ENCODE measurements around the gene LTB4R.

The LTB4R gene

GRCh38 chr14:24325041-24325530, 13.8 kb downstream of the LTB4R start:
- DNase-seq = no peak

GRCh38 chr14:24325963-24326362, 14.7 kb downstream of the LTB4R start:
- no peak for DNase-seq

DNA sequence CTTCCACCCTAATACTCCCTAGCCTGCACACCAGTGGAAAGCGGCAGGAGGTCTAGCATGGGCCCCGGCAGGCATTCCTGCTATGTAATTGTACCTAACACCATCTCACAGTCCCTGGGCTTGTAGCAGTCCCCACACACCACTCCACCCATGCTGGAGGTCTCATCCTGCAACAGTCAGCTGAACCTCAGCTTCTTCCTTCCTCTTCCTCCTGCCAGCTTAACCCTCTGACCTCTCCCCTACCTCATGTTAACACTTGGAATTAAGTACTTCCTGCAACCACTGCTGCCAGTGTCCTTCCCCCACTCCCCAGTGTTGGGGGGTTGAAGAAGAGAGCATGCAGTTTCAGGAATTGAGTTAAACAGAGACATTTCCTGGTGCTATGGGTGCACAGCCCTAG, 16.0 kb downstream of the LTB4R start:
- DNase-seq = no peak

- DNase-seq = peak; percentile 39
Observed at GRCh38 chr14:24327914-24328313, 16.6 kb downstream of the LTB4R start.

DNA sequence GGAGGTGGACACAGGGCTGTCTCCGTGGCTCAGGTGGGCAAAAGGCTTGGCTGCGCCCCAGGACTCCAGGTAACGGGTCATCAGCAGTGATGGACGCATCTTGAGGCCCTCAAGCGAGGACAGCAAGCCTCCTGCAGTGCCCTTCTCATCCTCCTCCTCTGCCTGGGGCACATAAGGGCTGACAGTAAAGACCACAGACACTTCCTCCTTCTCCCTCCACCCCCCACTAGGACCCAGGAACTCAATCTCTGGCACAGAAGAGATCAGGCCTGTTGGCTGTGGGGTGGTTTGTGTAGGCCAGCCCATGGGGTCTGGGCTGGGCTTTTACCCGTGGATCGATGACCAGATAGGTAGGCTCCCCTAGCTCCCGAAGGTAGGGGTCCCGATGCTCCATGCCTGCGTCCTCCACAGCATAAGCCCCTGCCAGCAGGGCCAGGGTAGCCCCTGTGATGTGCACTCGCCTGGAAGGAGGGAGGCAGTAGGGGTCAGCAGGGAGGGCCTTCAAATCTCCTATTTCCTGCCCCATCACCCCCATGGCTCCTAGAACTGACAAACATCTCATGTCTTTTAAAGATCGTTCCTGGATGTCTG, 17.9 kb downstream of the LTB4R start:
- no peak for DNase-seq

- peak; percentile 83 for DNase-seq
Observed at GRCh38 chr14:24329736-24330135, 18.4 kb downstream of the LTB4R start.

DNA sequence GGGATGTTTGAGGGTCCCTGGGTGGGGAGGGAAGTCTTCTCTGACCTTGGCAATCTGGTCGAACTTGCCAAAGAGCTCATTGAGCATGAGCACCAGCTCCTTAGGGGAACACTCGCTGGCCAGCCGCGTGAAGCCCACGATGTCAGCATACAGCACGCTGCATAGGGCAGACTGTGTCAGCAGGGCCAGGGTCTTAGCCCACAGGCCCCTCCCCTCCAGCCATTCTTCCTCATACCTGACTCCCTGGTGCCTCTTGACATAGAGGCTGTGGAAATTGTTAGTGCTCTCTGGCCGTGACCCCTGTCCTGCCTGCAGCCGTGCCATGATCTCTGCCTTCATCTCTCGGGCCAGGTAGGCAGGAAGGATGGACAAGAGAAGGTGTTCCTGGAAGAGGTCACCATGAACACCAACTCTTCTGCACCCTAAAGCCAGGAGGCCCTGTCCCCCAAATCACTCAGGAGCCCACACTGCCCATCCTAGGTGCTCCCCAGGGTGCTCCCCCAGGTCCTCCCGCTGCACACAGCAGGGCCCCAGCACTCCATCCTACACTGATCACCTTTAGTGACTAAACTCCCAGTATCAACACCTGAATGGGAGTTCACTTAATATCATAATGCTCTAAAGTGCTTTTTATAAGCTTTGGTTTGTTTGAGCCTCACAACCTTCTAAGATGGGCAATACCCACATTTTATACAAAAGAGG, 19.8 kb downstream of the LTB4R start:
- DNase-seq = no peak

- DNase-seq = no peak
Observed at GRCh38 chr14:24331731-24332267, 20.5 kb downstream of the LTB4R start.

- peak; percentile 89 for DNase-seq
Observed at GRCh38 chr14:24332268-24332993, 21.1 kb downstream of the LTB4R start.

DNA sequence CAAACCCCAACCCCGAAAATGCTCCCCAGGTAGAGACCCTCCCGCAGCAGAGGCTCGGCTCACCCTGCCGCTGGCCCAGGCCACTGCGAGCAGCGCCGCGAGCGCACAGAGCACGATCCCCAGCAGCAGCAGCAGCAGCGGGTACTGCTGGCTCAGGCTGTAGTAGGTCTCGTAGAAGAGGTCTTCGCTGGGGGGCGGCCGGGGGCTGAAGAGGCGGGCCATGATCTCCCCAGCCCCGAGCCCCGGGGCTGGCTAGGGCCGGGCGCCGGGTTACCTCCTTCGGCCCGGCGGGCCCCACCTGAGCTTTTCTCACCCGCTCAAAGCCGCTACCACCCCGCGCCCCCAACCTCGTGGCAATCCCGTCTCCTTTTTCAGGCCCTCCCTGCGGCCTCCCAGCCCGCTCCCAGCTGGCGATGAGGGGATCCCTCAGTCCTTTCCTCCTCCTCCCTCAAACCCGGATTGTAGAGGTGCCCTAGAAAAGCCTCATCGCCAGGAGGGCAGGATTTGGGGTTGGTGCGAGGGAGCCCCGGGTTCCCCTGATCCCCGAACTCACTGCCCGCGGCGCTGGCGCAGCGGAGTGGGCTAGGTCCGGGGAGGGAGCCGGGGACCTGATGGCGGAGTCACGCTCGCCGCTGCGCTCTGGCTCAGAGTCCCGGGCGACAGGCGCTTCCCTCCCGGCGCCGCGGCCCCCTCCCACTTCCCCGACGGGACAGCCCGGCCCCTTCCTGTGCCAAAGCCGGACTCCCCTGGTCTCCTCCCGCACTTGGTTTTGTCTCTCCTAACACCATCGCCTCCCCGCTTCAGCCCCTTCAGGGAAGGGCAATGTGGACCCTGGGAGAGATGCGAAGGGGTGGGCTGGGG, 23.4 kb downstream of the LTB4R start, which contains the start of gene ADCY4:
TSS of gene ADCY4 (minus strand) at position 641 of the 861 bp plus-strand sequence. CDS start at position 222, 419 bp downstream.
- DNase-seq = no peak

DNA sequence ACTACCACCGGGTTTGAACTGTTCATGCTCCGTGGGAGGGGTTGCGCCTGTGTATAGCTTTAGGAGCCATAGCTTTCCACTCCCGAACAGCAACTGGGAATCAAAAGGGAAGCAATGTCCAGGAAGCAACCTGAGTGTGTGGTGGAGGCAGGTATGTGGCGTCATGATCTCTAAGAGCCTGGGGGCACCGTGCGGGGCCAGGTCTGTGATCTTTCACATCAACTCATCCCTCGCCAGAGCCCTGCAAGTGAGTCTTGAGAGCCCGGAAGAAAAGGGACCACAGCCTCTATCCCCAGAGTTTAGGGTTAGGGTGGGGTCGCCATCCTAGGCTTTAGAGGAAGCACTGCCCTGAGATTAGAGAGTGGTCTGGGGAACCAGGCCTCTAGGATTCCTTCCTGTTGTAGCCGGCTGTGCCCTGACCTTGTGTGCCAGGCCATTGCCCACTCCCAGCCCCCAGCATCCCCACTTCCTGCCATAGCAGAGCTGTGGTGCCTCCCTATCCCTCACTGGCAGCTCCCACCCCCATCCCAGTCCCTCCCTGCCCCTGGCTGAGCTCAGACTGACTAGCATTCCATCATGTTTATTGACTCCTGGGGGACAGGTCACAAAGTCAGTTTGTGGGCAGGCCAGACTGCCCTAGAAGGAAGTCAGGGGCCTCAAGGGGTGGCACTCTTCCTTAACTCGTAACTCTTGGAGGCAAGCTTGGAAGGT, 24.3 kb downstream of the LTB4R start:
- no peak for DNase-seq

GRCh38 chr14:24337144-24337823, 26.0 kb downstream of the LTB4R start:
- DNase-seq = no peak

DNA sequence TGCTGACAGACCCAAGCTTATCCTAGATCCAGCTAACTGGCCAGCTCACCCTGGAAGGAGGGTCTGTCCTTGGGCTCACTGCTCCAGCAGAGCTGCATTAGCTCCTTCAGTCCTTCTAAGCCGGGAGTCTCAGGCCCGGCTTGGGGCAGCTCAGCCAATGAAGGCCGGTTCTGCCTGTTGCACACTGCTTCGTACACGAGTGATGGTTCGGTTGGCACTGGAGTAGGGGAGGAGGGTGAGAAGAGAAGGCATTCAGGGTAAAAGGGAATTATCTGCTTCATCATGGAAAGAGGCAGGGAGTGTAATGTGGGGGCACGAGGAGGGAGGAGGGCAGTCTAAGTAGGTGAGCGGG, 26.5 kb downstream of the LTB4R start:
- no peak for DNase-seq

GRCh38 chr14:24338843-24339242, 27.5 kb downstream of the LTB4R start:
- no peak for DNase-seq

DNA sequence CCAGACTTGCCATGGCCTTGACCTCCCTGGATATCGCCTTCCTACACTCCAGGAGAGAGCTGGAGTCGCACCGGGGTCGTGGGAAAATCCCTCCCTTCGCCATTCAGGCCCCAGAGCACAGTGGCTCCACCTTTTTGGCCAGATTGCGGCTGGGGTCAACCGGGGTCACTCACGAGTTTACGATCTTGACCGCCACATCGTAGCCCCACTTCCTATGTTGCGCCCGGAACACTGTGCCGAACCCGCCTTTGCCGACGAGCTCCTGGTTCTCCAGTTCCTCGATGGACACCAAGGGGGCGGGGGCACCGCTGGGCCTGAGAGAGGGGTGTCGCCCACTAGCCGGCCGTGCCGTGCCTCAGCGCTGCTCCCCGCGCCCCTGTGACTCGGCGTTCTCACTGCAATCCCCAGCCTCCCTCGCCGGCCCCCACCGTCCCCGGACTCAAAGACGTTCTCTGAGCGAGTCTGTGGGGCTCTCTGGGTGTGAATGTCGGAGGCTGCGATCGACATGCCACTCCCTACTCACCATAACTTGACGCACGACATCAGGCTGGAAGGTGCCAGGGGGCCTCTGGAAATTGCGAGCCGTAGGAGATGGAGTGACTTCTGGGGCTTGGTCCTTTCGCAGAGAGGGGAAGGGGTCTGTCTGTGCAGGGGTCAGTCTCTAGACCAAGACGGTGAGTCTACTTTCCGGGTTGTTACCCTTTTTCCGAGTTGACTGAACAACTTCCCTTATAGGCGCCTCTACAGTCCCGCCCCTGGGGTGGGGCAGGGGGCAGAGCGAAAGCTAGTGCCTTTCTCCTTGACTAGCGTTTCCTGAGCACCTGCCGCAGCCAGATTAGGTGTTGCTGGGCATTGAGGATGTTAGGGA, 28.2 kb downstream of the LTB4R start, which contains the start of gene RIPK3:
TSS of gene RIPK3 (minus strand) at position 708 of the 868 bp plus-strand sequence. CDS start at position 543, 165 bp downstream.
- DNase-seq = peak; percentile 62

- DNase-seq = no peak
Observed at GRCh38 chr14:24340606-24341005, 29.3 kb downstream of the LTB4R start.

- no peak for DNase-seq
Observed at GRCh38 chr14:24342889-24343288, 31.6 kb downstream of the LTB4R start.

- no peak for DNase-seq
Observed at GRCh38 chr14:24343795-24344660, 32.7 kb downstream of the LTB4R start.

- DNase-seq = no peak
Observed at GRCh38 chr14:24347134-24347533, 35.8 kb downstream of the LTB4R start.
